Stimulated activated CD8-positive, alpha-beta memory T cell treated with anti-CD3 and anti-CD28 coated beads, Interleukin-4, amount 100 ng/mL, for 48 hours (primary cell): ENCODE measurements around the gene LYRM4.

Experiments
- DNase-seq: peaks from one replicate; pipeline ENCODE4 v3.0.0-alpha.2; 2020

LYRM4 gene

DNA sequence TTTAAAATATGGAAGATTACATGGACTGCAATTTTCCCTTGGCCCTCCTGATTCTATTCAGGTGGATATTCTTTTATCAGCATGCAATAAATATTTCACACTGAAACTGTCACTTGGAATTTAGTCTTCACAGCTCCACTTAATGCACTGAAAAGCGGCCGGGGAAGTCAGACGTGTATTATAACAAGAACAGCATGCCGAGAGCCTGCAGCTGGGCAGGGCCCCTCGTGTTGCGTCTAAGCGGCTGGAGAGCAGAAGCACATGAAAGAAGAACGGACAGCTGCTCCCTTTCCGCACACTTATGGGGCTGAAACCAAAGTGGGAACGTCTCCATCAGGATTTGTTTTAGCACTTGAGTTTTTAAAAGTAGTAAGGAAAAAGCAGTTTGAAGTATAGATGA, 57.2 kb downstream of the LYRM4 start:
- no peak for DNase-seq

DNA sequence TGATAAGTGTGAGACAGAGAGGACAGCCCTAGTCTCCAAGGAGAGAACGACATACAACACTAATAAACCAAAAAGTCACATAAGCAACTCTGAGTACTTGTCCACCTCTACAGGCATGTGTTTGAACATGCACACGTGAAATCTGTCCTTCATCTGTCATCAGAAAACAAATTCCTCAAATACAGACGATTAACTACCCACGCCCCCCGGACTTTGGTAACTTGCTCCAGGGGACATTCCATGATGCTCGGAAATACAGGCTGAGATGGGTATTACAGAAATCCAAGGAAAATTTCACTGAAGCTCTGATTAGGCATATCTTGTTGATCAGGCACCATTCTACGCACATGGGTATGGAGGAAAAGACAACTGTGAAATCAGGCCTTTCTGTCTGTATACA, 57.8 kb downstream of the LYRM4 start:
- DNase-seq, result no peak

DNA sequence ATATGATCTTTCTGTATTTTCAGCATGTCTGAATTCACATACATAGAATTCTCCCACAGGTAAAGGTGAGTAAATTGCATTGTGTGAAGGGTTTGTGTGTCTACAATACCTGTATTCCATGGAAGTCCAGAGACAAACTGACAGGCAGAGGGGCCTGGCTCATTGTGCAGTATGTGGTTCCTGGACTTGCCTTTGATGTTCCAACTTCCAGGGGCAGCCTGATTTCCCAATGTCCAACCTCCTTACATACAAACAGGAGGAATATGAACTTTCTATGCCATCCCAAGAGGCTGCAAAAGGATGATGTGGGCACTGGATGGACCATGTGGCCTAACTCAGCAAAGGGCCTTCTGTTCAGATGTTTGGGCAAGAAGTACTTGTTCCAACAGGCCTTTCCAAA, 58.5 kb downstream of the LYRM4 start:
- no peak for DNase-seq

DNA sequence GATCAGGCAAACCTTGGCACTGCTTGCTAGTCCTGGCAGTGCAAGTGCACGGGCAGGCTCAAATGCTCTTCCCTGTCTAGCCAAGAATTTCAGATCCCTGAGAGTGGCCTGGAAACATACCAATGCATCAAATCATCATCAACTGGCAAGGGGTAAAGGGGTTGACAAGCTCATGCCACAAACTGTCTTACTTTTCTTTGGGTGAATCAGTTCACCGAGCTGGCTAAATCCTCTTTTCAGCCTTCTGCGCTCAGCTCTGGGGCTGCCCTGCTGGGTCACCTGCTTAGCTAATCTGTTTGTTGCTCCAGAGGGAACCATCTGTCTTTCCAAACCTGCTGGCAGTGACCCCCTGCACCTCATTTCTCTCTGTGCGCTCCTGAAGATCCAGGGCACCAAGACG, 59.5 kb downstream of the LYRM4 start:
- no peak for DNase-seq

DNA sequence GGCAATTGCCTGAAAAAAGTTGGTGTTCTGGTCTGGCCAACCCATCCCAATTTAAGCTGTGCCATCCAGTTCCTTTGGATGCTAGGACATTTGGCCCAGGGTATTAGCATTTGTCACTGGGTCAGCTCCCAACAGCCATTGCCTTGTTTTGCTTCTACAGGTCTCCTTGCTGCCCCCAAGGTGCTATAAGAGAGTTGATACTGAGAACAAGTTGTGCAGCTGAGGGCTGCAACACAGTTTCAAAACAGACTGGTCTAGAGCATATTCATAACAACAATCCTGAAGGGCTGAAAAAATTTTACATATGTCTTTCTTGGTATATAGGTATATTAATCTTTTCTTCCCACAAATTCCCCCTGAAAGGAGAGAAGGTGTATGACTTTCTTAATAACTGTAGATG, 61.0 kb downstream of the LYRM4 start:
- peak; percentile 27 for DNase-seq

DNA sequence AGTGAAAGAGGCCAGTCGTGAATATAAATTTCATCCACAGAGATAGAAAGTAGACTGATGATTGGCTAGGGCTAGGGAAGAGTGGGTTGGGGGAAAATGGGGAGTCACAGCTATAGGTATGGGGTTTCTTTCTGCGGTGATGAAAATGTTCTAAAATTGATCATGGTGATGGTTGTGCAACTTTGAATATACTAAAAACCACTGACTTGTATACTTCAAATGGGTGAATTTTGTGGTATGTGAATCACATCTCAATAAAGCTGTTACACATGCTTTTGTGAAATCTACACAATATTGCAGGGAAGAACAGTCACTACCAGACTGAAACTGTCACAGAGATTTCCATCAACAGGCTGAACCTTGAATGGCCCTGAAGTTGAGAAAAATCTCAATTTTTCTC, 61.5 kb downstream of the LYRM4 start:
- DNase-seq, result no peak

DNA sequence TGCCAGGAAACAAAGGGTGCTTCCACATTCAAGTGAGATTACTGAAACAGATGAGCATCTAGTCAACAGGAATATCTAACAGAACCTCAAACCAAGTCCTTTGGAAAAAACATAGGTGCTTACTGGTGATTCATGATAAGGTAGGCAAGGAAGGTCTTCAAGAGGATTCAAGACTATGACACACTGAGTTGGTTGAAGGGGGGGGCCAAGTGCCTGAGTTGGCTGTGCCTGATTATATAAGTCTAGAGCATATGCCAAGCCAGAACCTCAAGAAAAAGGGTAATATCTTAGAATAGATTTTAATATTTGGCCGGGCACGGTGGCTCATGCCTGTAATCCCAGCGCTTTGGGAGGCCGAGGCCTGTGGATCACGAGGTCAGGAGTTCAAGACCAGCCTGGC, 63.7 kb downstream of the LYRM4 start:
- no peak for DNase-seq

DNA sequence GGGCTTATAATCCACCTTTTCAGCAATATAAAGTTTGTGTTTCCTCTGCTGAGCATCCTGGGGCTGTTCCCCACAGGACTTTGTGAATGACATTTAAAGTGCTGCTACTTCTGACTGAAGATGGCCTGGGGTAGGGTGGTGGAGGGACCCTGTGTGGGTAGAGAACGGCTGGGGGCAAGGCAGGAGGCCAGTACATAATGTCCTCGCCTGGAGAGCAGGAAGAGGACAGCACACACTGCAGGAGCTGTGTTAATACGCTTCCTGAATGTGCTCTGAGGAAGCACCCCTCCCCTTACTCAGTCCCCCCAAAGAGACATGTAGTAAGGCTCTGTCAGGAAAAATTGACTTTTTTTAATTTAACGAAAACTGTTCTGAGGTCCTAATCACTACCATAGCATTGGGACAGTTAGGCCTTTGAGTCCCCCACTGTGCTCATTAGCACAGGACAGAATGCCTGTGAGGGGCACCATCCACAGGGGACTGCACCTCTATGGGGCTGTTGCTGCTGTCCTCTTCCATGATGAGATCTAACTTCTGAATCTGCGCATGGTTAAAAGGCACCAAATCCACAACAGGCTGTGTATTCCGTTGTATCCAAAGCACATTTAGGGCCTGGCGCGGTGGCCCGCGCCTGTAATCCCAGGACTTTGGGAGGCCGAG, 68.5 kb downstream of the LYRM4 start:
- no peak for DNase-seq

DNA sequence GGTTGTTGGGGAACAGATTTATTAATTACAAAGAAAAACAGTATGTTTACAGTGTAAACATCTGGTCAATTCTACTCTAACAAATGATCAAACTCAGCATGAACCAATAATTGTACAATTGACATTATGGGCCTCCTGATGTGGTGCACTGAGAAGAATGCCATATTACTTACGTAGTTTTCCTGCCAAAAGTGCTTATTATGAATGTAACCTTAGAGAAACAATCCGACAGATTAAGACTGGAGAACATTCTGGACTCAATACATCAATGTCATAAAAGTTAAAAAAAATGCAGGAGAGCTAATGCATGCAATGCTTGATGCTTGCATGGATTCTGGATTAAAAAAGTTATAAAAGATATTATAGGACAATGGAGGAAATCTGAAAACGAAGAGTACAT, 69.0 kb downstream of the LYRM4 start:
- DNase-seq, result no peak

DNA sequence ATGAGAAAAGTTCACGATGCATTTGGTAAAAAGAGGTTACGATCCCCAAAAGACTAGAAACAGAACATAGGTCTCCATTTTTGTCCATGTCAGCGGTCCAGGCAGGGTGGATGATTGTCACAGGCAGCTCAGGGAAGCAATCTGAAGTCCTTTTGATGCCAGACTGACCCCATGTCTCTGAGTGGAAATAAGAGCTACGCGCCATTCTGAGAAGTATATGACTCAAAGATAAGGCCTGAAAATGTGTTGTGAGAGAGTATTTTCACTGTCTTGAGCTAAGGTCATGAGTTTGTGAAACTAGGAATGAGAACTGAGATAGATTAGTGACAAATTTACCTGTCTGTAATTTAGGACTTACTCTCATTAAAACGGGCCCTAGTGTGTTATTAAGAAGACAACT, 69.5 kb downstream of the LYRM4 start:
- DNase-seq, result no peak

DNA sequence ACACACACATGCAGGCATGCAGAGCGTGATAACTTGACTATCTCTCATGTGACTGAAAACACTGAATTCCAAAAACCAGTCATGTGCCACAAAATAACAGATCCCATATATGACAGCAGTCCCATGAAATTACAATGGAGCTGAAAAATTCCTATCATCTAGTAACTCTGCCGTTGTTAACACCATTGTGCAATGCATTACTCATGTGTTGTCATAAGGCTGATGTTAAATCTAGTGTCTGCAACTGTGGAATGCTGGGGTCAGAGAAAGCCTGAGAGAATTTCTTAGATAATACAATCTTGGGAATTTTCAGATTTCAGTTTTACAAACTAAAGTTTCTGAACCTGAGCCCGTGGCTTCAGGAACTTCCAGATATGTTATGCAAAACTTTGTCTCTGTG, 70.2 kb downstream of the LYRM4 start:
- DNase-seq, result no peak

DNA sequence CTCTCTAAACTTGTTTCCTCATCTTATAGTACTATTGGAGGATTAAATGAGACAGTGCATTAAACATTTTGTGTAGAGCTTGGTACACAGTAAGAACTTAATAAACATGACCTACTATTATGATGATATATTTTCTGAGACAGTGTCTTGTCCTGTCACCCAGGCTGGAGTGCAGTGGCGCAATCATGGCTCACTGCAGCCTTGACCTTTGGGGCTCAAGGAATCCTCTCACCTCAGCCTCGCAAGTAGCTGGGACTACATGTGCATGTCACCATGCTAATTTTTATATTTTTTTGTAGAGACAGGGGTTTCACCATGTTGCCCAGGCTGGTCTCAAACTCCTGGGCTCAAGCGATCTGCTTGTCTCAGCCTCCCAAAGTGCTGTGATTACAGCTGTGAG, 72.1 kb downstream of the LYRM4 start:
- DNase-seq, result no peak

DNA sequence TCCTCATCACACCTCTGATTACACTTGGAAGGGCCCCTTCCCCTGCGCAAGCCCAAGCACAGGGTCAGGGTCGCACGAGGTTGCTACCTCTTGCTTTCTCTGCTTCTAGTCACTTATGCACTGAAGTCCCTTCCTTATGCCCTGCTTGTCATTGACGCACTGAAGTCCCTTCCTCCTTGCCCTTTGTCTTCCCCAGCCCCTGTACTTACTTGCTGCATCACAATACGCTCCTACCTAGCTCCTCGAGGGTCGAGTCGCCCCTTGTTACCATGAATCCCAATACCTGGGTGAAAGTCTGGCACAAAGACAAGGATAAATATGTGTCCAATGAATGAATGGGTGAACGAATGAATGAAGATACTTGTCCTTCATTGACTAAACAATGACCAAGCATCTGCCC, 75.9 kb downstream of the LYRM4 start:
- DNase-seq, result no peak

DNA sequence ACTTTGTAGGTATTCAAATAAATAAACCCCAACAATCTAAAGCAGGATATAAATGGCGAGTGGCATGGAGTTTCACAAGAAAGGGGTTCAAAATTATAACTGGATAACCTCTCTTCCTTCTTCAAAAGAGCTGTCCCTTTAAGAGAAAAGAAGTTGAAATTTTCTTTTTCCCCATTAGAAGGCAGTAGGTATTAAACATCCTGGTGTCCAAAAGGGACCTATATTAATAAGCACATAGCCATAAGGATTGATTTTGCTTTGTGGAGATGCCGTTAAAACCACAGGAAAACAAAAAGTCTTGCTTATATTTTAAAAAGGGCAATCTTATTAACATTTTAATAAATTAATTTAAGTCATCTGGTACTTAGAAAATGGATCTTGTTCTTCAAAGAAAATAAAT, 76.5 kb downstream of the LYRM4 start:
- no peak for DNase-seq

DNA sequence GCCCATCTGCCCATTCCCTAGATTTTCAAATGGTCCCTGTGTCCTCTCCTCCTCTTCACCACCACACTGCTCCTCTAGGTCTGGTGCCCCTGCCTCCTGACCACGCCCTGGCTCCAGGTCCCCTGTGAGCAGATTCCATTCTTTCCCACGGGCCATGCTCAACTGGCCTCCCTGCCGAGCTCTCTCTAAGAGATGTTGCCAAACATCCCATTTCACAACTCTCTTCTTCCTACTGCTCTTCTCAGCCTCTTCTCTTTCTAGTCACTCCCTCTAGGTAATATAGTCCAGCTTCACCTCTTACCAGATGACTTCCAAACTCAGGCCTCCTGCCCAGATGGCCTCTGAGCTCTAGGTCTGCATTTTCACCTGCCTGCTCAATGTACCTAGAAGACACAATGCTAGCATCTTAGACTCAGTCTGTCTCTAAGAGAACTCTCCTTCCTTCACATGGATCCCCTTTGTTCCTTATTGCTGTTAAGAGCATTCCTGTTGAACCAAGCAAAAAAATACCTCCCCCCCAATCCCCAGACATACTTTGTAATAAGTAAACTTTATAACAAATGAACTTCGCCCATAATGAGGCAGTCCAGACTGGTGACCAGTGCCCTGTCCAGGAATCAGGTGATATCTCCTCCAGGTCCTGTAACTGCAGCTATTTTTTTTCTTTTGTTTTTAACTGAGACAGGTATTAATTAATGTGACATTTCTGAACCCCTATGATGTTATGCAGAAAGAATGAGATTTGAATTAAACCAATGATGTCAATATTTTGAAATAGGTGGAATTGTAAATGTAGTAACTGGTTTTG, 79.0 kb downstream of the LYRM4 start:
- no peak for DNase-seq

DNA sequence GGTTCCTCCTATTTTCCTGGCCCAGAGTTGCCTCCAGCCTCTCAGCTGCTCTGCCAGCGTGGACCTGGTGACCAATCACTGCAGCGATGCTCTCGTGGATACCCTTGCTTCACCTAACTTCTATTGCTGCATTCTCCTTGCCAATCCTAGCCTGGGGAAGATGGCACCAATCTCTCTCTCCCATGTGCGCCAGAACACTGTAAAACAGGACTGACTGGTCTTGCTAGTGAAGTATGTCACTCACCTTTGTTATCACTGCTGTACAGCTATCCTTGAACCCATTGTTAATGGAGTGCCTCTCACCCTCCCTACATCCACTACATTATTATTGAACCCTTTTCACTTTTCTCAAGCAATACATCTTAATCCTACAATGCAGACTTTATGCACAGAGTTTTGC, 80.1 kb downstream of the LYRM4 start:
- no peak for DNase-seq

DNA sequence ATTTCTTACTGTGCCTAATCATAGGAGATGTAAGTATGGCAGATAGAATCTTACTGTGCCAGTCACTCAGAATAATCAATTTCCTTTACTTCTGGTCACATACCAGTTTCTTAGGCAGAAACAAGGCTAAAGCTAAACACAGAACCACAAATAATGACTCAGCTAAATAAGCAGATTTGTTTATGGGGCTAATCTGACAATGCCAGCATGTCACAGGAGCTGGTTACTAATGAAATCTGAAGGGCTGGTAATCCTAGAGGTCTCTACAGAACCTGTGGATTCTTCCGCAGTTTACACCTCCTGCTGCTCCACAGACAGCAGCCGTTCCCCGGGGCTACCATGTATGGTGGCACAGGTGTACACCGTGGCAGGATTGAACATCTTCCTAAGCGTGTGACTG, 80.8 kb downstream of the LYRM4 start:
- no peak for DNase-seq

DNA sequence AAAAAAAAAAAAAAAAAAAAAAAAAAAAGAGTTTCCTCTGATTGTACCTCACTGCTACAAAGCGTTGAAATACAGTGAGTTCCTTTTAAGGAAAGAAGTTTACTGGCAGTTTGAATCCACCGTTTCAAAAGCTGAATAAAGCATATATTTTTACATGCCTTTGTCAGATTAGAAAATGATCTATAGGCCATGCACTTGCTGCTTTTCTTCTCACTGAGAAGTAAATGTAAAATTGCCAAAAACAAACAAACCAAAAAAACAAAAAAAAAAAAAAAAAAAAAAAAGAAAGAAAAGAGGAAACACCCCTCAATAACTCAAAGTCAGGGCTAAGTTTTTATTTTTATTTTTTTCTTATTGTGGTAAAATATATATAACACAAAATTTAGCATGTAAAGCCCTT, 81.9 kb downstream of the LYRM4 start:
- no peak for DNase-seq

DNA sequence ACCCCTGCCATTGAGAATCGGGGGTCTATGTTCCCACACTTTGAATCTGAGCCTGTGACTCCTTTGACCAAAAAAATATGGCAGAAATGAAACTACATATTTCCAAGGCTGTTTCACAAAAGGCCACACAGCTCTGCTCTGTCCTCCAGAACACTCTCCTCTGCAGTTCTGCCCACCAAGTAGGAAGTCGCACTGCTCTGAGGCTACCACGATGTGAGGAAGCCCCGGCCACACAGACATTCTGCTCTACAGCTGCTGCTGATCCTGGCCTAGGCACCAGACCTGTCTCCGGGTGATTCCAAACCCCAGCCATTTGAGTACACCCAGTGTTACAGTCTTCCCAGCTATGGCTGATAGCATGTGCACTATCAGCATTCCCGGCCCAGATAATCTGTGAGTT, 85.1 kb downstream of the LYRM4 start:
- no peak for DNase-seq

DNA sequence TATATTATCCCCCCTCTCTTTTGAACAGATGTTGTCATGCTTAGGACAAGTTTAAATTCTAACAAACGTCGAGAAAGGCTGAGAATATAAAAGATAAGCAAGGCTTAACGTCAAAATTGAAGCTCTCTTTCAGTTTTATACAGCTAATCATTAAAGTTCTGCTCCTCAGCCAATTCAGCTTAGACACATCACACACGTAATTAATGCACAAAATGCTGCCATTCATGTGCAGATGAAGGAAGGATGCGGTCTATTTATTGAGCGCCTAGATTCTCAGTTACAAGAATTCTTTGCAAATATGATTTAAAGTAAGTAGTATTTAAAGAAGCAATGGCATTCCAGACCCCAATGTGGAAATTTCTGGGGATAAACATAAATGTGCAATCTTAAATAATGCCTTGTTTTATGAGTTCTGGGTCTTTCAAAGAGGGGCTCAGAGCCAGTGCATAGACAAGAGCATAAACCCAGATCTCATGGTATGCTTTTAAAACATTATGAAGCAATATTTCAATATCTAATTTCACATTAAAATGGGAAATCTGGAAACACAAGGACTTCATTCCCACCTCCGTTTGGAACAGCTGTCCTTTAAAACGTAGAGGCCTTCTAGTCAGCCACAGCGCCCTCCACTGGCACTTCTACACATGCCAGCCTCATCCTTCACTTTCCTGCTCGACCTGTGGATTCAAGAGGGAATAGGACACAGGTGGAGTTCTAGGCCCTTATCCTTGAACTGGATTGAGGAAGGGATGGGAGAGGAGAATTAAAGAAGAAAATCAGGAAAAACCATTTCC, 85.8 kb downstream of the LYRM4 start:
- peak; percentile 41 for DNase-seq

DNA sequence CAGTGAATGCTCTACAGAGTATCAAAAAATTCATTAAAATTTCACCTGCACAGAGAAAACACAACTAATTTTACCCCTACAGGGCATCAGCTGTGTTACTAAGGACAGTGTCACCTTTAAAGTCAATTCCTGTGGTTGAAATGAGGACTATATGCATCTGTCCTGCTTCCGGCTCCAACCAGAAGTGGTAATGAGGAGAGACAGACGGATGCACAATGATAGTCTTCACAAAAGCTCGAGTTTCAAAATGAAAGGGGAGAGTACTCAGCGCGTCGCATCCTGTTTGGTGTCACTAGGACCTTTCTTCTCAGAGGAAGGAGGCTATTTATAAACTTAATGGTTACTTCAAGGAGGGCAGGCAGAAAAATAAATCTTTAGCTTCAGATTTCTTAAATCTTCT, 86.5 kb downstream of the LYRM4 start:
- peak; percentile 57 for DNase-seq

DNA sequence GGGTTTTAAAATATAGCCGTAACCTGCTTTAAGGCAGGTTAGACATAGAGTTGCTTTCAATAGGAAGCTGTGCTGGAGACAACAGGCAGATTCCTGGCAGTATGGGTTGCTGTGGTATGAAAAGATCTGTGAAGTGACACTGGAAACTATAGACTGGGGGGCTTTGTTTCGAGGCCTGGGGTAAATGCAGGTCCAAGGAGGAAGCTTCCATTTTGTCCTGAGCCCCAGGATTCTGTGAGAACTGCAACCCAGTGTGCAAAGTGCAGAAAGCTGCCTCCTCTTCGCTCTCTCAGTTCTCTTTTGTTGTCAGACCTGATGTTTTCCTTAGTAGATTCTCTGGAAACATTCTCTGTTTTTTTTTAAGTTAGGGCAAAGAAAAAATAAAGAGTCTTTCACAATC, 86.9 kb downstream of the LYRM4 start:
- DNase-seq, result no peak

DNA sequence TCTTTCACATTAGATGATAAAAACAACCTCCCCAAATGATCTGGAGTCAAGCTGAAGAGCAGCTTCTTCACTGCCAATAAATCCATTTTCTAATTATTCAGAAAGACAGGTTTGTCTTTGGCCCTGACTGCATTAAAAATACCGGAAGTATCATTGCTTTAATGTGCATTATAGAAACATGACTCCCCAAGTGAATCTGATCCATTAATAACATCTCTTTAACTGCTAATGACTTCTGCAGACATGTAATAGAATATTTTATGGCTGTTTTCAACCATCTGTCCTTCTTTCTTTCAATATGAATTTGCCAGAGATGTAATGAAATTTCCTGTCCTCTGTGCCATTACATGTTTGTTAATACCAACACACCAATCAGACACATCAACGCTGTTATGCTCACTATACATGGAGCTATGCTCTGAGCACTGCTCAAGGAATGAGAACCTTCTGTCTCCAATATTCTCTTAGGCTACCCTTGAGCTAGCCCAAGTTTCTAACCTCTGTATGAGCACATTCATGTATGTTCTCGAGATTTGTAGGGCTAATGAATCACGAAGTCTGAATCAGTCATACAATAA, 87.8 kb downstream of the LYRM4 start:
- no peak for DNase-seq
